ENCODE results near the gene SFMBT2.

Gene SFMBT2

DNA sequence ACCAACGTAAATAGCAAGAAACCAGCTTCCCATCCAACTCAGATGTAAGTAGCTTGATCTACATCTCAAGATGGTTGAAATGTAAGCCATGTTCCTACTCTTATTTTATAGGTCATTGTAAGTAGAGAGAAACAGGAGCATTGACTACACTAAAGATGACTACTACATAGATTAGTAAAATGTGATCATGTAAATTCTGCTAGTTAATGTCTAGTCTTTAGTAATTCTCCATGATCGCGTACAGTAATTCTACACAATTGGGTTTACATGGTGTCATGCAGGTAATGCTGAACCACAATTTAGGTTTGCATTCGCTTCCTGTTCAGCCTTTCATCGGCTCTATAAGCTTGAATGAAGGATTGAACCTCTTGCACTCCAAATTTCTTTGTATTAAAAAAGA lies 14.9 kb upstream of the SFMBT2 start:
- DNase-seq (ENCODE audit: low read depth) = no peak

DNA sequence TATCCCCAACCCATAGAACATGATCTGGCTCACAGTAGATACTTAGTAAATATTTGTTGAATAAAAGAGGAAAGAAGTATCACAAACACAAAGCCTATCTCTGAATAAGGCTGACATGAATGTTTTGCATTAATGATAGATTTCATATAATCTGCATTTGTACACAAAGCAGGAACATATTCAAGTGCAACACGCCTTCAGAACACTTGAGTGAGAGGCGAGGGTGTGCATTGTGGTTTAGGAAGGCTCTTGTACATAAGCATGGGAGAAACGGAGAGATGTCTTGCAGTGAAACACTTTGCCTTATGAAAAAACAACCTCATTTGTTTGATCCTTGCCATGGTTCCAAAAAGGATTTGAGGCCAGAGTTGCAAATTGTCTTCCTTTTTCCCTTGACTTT lies 14.1 kb upstream of the SFMBT2 start:
- DNase-seq (ENCODE audit: low read depth) = no peak

DNA sequence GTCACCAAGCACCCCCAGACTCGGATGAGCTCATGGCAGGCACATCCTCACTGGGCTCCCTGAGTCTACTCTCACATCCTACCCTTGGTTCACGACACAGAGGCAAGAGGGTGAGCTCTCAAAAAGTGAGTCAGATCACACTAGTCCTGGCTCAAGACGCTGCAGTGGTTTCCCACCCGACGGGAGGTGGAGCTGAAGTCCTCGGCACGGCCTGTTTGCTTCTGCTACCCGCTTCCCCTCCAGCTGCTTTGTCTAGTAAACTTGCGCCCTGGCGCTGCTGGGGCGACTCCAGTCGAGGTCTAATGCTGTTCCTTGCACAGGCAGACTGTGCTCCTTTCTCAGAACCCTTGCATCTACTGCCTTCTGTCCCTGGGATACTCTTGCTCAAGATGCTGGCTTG lies 13.5 kb upstream of the SFMBT2 start:
- no peak for DNase-seq (ENCODE audit: low read depth)

DNA sequence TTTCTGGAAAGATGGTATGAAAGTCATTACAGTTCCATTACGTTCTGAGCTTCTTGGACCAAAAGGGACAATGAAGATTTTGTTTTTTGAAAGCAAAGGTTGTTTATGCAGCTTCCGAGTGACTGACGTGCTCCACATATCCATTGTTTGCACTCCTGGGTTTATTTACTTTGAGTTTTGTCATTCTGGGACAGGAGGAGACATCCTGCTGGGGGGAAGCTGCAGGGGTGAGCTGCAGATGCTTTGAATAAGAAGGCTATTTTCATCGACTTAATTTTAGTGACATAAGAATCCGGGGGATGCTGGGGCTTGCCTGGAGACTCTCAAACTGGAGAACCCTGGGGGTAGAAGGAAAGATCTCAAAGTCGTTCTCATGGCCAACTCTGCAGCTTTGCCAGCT lies 12.7 kb upstream of the SFMBT2 start:
- DNase-seq (ENCODE audit: low read depth) = no peak

DNA sequence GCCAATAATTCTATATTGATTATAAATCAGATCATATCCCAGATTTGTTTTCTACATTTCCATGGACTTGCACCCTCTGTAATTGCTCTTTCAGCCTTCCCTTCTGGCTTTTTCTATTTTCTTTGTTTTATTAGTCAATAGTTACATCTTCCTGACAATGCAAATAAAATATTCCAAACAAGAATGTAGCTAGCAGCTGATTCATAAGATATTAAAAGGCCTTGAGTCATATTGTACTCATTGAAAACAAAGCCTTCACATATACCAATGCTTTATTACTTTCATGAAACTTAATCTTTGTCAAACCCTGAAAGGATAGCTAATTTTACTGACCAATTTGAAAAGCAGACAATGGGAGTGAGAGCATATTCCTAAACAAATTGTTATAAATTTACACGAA lies 10.7 kb upstream of the SFMBT2 start:
- no peak for DNase-seq (ENCODE audit: low read depth)

DNA sequence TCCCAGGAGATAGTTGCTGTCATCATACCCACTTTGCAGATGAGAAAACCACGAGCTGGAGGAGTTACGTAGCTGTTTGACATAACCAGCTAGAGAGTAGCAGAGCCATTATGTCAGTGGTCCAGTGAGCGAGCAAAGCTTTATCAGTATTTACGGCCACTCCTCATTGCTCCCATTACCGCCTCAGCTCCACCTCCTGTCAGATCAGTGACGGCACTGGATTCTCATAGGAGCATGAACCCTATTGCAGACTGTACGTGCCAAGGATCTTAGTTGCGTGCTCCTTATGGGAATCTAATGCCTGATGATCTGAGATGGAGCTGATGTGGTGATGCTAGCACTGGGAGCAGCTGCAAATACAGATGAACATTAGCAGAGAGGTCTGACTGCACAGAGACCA lies 9.2 kb upstream of the SFMBT2 start:
- DNase-seq (ENCODE audit: low read depth) = no peak

DNA sequence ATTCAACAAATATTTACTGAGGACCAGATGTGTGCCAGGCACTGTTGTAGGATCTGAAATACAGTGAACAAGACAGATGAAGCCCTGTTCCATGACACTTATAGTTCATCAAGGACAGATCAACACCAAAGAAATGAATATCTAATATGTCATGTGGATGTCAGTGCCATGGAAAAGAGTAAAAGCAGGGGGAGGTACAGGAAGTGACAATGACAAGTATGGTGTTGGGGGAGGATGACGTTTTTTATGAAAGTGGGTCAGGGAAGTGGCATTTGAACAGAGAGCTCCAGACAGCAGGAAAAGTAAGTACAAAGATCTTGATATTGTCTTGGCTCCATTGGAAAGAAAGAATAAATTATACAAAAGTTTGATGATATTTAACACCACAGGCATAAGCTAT lies 7.0 kb upstream of the SFMBT2 start:
- no peak for DNase-seq (ENCODE audit: low read depth)

DNA sequence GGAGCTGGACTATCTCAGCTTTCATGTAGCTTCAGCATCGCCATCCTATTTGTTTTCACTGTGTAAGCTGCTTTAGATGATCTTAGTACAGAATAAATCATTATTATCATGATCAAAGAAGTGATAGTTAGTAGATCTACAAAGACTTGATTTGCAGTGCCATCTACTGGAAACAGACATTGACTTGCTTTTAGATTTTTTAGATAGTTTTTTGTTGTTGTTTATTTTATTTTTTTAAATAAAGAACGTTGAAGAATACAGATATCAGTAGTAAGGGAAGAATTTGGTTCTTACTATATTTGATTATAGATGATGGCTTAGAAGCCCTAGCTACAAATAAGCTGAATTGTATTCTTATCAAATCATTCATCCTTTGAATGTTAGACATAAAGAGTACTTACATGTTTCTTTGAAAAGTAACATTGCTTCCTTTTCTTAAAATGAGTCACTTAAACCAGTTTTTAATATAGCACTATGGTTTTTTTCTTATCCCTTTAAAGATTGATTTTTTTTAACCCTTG lies 6.3 kb upstream of the SFMBT2 start:
- DNase-seq (ENCODE audit: low read depth) = peak; percentile 26

DNA sequence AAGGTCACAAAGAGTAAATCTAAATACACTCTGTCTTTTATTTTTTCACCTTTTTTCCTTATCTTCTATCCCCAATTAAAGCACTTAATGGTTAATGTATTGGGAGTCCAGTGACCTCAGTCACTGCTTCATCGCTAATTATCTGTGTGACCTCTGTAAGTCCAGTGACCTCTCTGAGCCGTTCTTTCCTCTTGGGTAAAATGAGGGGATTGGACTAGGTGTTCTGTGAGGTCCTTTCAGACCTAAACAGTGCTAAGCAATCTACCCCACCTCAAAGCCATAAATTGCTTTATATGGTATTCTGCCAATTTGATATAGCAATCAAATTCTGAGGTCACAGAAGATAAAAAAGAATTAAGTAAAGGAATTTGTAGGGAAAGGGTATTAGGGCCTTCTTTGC lies 3.9 kb upstream of the SFMBT2 start:
- DNase-seq (ENCODE audit: low read depth) = no peak

DNA sequence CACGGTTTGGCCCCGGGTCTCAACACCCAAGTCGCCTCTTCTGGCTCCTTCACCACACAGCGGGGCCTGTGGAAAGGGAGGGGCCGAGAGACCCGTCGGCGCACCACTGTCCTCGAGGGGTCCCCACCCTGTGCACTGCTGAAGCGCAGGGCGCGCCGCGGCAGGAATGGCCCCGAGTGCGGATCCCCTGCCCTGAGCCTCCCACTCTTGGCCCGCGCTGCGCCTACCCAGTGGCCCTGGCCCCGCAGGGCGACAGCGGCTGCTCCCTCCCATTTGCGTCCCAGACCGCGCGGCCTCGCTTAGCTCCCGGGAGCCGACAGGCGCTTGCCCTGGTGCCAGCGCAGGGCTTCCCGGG lies 2.1 kb upstream of the SFMBT2 start:
- no peak for DNase-seq (ENCODE audit: low read depth)

DNA sequence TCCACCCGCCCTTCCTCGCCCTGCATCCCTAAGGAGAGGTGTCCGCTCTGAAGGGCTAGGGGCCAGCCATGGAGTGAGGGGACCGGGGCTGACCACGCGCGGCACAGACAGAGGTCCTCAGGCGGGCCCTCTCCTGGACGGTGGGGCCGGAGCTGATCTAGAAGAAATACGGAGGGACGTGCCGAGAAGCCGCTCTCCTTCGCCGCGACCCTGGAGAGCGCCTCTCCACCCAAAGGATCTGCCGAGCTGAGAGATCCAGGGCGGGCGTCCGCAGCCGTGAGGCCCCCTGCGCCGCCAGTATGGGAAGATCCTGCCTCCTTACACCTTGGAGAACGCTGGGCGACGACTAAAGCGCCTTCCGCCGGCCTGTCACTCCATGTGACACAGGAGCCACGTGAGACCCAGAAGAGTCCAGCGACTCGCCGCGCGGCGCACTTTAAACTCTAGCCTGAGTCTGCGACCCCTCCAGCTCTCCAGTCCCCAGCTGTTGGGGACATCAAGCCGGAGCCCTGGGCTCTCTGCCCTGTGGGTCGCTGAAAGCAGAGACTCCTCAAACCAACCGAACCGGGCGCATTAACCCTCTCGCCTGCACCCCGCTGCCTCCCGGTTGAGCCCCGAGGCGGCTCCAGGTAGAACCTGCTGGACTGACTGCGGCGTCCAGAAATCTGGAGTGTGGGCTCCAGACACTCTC lies 1.5 kb upstream of the SFMBT2 start:
- no peak for DNase-seq (ENCODE audit: low read depth)

DNA sequence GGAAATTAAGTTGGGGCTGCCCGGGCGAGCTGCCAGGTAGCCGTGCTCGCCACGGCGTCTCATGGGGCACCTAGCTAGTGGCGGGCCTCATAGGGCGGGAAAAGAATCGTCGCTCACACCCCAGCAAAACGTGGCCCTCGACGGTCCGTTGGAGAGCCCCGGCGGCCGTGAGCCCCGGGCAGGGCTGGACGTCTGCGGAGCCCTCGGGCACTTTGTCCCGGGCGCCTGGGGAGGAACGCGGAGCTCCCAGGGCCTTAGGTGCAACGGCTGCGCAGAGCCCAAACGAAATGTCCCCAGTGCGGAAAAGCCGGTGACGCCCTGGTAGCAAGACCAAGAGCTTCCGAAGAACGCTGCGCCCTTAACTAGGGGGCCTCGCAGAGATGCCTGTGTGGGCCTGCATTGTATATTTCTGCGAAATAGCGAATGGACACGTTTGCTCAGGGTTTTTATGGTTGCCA lies 866 bp upstream of the SFMBT2 start:
- no peak for DNase-seq (ENCODE audit: low read depth)

DNA sequence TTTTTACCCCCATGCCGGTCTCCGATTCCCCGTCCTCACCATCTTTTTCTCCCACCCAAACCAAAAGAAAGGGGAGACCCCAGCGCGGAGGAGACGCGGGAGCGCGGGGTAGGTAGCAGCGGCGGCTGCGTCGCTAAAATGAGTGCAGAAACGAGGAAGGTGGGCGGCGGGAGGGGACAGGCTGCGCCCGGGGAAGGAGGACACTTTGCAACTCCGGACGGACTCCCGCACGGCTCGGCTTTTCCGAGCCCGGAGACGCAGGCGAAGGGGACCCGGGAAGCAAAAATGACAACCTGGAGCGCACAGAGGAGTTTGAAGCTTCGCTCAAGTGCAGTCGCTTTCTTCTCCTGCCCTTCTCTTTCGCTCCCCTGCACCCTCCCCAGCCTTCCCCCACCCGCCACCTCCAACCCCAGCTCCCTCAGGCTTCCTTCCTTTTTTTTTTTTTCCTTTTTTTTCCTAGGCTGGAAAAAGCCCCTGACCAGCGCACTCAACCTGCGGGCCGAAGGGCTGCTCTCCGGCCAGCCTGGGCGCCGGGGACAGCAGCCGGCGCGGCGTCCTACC lies 453 bp downstream of the SFMBT2 start:
- DNase-seq (ENCODE audit: low read depth) = no peak

DNA sequence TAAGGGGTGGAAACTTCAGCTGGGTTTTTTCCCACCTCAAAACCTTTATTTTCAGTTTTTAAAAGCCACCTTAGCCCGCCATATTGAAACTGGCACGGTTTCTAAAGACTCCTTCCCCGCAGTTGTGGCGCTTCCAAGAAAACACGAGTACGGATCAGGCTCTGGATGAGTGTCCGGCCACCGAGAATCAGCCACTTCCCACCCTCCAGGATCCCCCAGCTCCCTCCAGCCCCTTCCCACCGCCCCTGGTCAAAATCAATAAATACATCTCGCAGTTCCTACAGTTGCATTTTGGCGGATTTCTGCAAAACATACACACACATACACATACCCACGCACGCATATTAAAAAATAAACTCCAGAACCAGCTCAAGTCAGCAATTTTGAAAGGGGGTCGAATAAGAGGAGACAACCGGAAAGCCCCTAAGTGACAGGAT lies 1.1 kb downstream of the SFMBT2 start:
- no peak for DNase-seq (ENCODE audit: low read depth)

DNA sequence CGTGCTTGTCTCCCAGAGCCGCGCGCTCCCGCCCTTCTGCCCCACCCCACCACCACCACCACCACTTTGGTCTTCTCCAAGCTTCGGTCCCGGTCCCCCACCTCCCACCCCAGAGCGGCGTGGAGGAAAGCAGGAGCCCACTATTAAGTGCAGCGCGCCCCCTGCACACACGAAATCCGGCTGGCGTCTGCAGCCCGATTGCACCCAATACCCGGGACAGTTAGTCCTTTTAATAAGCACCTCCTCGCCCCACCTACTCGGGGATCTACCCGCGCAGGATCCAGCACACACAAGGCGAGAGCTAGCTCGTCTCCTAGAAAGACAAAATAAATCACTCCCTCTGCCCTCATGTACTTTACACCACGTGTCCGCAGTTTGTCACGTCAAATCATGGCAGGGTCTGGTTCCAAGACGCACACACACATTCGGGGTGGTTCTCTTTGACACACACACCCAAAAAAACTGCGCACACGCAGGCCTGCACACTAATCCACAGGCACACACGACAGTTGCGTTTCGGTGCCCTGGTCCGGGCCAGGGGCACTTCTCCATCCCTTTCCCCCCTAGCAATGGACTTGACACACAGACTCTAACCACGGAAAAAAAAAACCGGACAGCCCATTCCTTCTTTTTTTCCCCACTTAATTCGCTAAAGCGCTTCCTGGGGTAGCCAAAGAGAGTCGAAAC lies 1.6 kb downstream of the SFMBT2 start:
- DNase-seq (ENCODE audit: low read depth) = no peak

DNA sequence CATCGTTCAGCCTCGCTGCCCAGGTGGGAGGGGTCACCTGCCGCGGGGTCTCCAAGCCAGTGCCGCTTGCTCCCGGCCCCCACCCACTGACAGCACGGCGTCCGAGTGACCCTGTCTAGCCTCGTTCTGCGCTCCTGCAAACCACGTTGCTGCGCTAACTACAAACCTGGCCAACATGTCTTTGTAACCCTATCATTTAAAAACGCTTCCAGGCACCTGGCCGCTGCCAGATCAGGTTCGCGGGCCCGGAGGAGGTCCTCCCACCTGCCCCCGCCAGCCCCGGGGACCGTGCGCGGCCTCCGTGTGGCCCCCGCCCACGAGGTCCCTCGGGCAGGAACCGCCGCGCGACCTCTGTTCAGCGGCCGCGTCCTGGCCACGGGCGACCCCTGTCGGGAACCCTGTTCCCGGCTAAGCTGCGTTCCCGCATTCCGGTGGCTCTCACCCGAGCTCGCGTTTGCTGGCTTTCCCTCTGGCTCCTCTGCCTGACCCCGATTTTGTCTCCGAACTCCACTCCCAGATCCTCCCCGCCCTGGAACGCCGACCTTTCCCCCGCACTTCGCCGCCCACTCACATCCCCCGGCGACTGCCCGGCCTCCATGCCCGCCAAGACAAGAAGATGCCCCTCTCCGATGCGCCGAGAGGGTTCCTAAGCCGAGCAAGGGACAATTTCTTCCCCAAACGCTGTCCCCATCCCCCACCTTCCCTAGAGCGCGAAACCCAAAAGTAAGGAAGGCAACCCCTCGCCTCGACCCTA lies 2.4 kb downstream of the SFMBT2 start:
- no peak for DNase-seq (ENCODE audit: low read depth)

DNA sequence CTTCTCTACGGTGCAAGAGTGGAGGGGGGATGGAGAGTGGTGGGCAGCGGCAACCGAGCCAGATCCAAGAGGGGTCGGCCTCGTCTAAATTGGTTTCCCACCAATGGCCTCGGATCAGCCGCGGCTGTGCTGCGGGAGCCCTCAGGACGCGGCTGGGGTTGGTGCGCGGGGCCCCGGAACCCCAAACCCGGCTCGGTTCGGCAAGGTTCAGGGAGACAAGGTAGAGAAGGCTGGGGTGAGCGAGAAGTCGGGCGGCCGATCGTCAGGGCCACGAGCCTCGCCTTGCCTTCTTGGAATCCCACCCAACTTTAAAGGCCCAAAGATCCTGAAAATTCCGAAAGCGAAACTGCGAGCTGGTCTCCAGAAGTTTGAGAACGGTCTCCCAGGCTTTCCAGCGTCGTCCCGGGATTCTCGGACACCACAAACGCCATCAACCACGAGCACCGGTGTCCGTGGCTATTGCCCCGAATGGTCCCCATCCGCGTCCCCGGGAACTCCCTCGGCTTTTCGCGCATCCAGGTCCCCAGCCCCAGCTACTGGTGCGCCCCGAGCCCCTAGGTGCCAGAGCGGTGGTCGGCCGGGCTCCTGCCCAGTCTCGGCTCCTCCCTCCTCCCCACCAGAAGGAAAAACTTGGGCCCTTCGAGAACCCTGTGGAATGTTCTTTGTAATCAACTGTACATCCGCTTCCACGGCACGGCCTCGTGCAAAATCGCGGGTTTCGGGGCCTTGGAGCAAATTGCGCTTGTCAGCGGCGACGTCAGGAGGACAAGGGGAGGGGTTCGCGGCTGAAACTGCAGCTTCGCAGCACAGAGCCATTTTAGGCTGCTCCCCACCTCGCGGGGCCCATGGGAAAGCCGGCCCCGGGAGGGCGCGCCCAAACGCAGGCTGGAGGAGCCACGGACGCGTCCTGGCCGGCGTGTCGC lies 3.2 kb downstream of the SFMBT2 start:
- no peak for DNase-seq (ENCODE audit: low read depth)

DNA sequence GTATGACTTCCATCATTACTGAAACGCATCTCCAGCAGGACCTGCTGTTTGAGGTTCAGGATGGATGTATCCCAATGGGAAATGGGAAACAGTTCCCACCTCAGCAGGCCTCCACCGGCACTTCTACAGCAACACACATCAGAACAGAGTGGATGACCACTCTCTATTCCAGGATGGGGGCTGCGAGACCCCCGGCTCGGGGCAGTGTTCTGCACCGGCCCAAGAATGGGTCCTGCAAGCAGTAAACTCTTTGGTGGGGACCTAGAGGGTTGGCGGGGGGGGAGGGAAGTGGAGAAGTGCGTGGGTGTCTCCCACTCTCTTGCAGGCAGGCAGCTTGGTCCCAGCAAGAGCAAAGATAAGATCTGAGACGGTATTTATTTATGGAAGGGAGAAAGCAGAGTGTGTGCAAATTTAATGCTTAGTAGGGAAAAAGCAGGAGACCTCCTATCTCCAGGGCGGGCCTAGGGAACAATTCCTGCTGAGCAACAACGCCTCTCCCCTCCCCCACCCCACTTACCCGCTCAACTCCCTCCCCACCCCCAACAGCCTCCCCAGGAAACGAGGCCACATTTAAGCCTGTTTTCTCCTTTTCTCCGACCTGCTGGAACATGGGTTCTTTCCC lies 4.0 kb downstream of the SFMBT2 start:
- no peak for DNase-seq (ENCODE audit: low read depth)

DNA sequence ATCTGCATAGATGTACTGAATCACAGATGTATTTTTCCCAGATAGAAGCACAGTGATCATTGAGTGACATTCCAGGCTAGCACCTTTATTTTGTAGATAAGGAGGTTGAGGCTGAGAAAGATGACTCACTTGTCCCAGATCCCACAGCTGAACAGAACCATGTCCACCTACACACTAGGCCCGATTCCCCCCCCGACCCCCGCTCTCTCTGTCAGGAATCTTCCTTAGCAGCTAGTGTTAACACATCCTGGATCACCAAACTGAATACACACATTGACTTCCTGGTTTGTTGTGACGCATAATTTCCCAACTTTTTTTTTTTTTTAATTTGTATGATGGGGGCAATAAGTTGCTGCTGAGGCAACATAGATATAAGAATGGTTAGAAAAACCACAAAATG lies 5.2 kb downstream of the SFMBT2 start:
- DNase-seq (ENCODE audit: low read depth) = no peak

DNA sequence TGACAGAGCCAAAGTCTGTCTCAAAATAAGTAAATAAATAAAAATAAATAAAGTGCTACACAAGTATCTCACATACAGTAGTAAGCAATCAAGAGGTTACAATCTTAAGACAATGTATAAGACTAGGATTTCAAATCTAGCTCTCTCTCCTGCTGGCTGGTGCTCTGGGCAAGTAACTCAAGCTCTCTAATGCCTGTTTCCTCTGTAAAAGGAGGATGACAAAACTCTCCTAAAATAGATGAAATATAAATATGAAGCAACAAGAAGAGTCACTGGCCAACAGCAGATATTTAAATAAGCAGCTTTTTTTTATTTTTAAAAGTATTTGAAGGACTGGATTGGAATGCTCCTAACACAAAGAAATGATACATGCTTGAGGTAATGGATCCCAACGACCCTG lies 7.2 kb downstream of the SFMBT2 start:
- DNase-seq (ENCODE audit: low read depth) = no peak

DNA sequence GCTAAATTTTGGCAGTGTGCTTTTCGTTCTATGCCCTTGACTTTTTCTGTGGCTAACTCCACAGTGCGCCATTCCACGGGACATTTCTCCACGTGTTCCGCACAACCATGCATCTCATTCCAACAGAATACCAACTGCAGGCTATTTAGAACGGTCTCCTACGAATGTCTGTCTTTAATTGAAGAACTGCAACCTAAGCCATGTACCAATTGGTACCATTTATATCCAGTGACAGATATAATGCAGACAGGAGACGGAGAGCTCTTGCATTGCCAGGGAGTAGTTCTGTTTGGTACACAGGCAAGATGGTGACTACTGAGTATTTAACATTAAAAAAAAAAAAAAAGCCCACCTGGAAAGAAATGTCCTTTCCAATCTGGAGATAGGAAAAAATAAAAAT lies 9.1 kb downstream of the SFMBT2 start:
- no peak for DNase-seq (ENCODE audit: low read depth)
